GM10847 (cell line): Measurements from ENCODE around the gene NCKAP5.

Experiments
- POLR2A ChIP-seq: IDR thresholded peaks from 2 replicates; pipeline ENCODE4 v1.6.1; 2011; ENCODE audit not compliant: insufficient read length; ENCODE audit errors: extremely low read depth

NCKAP5 gene

DNA sequence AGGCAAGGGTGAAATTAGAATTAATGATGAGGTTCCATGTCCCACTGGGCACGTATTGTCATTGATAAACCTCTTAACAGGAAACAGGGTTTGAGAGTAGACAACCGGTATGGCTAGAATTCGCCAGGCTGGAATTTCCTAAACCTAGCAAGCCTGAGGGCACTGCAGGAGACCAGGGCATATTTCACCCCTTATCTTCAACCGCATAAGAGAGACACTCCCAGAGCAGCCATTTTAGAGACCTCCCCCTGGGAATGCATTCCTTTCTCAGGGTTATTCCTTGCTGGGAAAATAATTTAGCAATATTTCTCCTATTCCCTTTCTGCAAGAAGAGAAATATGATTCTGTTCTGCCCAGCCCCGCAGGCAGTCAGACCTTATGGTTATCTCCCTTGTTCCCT, 563.6 kb downstream of the NCKAP5 start:
- TF ChIP-seq POLR2A: no peak

- no peak for TF ChIP-seq POLR2A
Measured at GRCh38 chr2:132999421-132999820, 568.8 kb downstream of the NCKAP5 start.

GRCh38 chr2:132998221-132998620, 570.0 kb downstream of the NCKAP5 start:
- no peak for TF ChIP-seq POLR2A

DNA sequence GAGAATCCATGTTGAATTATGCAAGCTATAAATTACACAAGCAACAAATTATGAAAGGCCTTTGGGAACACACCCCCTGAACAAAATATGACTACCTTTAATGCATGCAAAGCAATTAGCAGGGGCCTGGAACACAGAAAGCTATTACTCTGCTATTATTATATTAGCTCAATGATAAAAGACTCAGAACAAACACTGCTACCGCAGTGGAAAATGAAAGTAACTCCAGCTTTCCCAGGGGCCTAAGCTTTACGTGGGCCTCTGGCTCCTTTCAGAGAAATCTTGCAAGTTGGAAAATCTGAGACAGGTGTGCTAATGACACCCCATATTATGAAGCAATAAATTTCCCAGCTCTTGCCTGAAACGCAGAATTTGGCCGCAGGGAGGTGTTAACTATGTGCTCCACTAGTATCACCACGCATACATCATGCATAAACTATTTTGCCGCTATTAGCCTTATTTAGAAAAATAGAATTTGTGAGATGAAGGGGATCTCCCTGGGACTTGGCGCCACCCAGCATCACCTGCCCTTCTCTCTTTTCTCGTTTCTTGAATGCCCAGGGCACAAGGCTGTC, 576.7 kb downstream of the NCKAP5 start:
- no peak for TF ChIP-seq POLR2A

DNA sequence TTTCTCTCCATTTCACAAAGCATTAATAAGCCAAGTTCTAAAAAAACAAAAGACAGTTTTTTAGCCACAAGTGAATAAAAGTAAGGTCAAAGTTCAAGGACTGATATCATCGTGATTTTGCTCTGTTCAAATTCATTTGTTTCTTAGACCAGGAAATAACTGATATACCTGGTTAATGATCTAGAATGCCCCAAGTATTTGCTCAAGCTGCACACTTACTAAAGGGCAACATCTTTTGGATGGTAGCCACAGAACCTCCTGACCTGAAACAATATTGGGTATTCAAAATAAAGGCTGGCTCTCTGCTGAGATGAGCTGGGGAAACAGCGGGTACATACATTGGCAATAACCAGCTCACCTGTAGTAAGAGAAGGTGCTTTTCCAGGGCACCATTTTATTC, 583.5 kb downstream of the NCKAP5 start:
- TF ChIP-seq POLR2A: no peak

DNA sequence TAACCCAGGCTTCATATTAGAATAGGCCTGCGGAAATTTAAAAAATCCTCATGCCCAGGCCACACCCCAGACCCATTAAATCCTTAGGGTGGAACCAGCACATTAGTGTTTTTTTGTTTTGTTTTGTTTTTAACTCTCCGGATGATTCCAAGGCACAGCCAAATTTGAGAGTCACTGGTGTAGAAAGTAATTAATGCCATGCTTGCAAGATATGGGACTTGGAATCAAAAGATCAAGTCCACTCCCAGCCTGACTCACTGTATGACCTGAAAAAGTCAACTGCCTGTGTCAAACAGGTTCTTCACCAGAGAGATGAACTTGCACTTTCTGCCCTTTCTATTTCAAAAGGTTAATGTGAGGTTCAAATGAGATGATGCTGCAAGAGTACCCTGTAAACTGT, 588.0 kb downstream of the NCKAP5 start:
- TF ChIP-seq POLR2A: no peak

DNA sequence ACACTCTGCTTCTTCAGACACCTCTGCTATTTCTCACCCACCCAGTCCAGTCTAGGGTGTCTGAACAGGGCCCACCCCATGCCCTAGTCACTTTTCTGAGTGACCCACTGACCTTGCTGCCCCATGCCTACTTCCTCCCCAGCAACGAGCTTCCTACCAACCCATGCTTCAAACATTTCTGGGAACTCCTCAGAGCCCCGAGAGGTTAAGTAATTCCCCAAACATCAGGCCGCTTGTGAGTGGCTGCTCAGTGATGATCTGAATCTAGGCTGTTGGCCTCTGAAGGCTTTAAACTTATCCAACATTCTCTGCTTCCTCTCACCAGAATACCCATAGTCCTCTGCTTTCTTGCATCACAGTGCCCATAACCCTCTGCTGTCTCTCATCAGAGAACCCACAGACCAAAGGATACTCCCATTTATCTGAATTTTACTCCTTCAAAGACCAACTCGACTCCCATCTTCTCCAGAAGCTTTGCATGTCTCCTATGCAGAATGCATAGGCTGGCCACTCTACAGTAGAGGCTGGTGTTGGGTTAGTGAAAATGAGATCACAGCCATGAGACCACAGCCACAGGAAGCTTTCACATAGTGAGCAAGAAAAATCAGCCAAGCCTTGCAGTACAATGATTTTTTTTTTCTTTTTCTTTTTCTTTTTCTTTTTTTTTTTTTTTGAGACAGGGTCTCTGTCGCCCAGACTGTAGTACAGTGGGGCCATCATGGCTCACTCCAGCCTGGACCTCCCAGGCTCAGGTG, 588.7 kb downstream of the NCKAP5 start:
- TF ChIP-seq POLR2A: no peak

DNA sequence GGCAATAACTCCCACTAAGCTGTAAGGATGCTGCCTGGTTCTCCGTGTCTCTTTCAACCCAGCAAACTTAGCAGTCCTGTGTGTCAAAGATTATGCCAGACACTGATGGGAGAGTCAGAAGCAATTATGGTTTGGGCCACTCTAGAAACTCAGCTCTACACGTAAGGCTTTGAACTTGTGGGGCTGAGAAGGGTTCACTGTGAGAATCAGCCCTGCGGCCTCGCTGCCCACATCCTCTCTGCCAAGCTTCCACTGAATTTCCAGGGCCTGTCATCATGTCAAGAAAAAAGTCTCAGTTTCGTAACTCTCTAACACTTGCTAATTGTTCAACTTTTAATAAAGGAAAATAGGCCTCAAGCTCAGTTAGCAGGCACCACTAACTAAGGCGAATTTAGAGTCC, 589.4 kb downstream of the NCKAP5 start:
- no peak for TF ChIP-seq POLR2A

- TF ChIP-seq POLR2A: no peak
Measured at GRCh38 chr2:132977812-132978529, 590.3 kb downstream of the NCKAP5 start.

- no peak for TF ChIP-seq POLR2A
Measured at GRCh38 chr2:132975193-132976105, 592.8 kb downstream of the NCKAP5 start.

- TF ChIP-seq POLR2A: no peak
Measured at GRCh38 chr2:132974467-132975095, 593.7 kb downstream of the NCKAP5 start.

- TF ChIP-seq POLR2A: no peak
Measured at GRCh38 chr2:132971310-132972061, 596.8 kb downstream of the NCKAP5 start.

DNA sequence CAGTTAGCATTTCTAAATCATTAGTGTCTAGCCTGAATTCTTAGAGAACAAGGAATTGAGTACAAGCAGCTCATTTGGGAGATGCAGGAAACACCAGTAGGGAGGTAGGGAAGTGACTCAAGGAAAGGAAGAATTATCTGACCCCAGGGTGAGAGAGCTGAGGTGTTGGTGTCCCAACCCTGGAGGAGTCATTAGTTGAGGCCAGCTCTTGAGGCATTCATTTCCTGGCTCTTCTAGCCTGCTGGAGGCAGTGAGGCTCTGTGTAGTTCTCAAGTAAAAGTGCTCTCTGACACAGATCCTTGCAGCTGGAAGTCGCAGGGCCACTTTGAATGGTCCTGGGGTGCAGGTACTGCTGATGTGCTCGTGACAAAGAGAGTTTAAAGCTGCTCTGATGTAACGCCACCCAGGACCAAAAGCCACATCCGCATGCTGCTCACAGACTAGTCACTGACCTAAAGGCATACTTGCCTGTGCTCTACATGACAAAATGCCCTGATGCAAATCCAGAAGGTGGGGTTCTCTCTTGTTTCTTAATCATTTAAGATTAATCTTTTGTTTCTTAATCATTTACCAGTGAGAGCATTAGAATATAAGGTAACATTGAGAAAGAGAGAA, 598.8 kb downstream of the NCKAP5 start:
- TF ChIP-seq POLR2A: no peak

DNA sequence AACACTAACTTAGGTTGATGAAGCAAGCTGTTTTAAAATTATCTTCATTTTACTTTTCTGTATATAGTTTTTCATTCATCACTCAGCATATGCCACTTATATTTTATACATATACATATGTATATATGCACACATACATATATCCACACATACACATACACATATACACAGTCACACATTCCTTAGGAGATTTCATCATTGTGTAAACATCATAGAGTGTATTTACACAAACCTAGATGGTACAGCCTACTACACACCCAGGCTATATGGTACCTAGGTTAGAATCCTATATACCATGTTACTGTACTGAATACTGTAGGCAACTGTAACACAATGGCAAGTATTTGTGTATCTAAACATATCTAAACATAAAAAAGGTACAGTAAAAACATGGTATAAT, 602.8 kb downstream of the NCKAP5 start:
- no peak for TF ChIP-seq POLR2A
